ENCODE data around the gene PTDSS2.

PTDSS2 gene

DNA sequence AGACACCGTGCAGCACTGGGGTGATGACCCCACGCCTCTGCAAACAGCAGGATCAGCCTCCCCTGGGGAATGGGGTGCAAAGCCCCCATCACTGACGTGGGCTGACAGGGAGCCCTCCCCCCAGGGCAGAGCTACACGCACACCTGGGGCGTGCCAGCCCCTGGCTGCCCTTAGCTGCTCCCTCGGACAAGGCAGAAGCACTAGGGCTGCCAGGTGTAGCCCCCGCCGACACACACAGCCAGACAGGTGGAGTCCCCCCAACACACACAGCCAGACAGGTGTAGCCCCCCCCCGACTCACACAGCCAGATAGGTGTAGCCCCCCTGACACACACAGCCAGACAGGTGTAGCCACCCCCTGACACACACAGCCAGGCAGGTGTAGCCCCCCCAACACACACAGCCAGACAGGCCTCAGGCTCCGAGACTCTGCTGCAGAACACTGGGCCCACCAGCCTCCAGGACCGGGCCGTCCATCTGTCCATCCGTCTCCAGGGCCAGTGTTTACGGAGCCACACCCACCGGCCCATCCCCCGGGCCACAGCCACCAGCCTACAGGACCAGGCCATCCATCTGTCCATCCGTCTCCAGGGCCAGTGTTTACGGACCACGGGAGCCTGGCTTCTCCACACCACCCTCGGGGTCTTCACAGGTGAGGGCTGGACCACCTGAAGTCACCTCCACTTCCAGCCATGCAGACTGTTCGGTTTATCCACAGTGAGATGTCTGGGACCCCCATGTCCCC lies 11.8 kb upstream of the PTDSS2 start:
- H3K4me1 ChIP-seq (ENCODE audit: control insufficient read depth, insufficient read depth, low read length): no peaks in the 10 kb centered on the region
- no peaks in the 10 kb centered on the region for H3K27me3 ChIP-seq (ENCODE audit: control insufficient read depth, insufficient read depth, low read length)
- H3K36me3 ChIP-seq (ENCODE audit: control insufficient read depth, insufficient read depth, low read length): no peaks in the 10 kb centered on the region
- no peak overlapping the region for H3K9ac ChIP-seq (ENCODE audit: low read depth, low read length)
- no peaks in the 10 kb centered on the region for H3K9me3 ChIP-seq (ENCODE audit: control insufficient read depth, insufficient read depth, low read length)
- H3K4me3 ChIP-seq (ENCODE audit: low read depth, low read length): no peak overlapping the region

DNA sequence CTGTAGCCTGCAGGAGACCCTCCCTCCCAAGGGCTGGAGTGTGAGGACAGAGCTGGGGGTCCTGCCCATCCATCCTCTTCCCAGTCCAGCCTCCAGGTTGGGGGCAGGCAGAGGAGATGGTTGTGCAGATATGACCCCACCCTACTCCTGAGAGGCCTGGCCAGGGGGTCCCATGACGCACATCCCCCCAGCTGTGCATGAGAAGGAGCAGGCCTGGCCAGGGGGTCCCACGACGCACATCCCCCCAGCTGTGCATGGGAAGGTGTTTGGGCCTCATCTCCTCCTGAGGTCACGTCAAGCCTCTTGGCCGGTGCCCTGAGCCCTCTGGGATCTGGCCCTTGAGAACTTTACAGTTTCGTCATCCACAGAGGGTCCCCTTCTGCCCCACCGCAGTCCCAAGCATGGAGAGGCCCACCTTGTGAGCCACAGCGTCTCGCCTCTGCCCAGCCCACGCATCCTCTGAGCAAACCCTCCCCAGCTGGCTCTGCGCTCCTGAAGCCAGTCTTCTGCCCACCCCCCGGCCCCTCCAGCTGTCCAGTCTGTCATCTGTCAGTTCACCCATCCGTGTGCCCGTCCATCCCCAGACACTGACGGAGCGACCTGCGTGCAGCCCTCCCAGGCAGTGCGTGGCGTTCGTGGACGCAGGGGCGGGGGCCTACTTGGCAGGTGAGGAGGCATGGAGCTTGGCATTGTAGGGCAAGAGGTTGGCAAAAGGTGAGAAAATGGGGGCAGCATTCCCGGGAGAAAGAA lies 10.6 kb upstream of the PTDSS2 start:
- Histone ChIP-seq H3K4me1 (ENCODE audit: control insufficient read depth, insufficient read depth, low read length) (no peaks in the 10 kb centered on the region), H3K4me3 (ENCODE audit: low read depth, low read length) (no peak overlapping the region), H3K36me3 (ENCODE audit: control insufficient read depth, insufficient read depth, low read length) (no peaks in the 10 kb centered on the region), H3K9ac (ENCODE audit: low read depth, low read length) (no peak overlapping the region), H3K27me3 (ENCODE audit: control insufficient read depth, insufficient read depth, low read length) (no peaks in the 10 kb centered on the region), H3K9me3 (ENCODE audit: control insufficient read depth, insufficient read depth, low read length) (no peaks in the 10 kb centered on the region)

DNA sequence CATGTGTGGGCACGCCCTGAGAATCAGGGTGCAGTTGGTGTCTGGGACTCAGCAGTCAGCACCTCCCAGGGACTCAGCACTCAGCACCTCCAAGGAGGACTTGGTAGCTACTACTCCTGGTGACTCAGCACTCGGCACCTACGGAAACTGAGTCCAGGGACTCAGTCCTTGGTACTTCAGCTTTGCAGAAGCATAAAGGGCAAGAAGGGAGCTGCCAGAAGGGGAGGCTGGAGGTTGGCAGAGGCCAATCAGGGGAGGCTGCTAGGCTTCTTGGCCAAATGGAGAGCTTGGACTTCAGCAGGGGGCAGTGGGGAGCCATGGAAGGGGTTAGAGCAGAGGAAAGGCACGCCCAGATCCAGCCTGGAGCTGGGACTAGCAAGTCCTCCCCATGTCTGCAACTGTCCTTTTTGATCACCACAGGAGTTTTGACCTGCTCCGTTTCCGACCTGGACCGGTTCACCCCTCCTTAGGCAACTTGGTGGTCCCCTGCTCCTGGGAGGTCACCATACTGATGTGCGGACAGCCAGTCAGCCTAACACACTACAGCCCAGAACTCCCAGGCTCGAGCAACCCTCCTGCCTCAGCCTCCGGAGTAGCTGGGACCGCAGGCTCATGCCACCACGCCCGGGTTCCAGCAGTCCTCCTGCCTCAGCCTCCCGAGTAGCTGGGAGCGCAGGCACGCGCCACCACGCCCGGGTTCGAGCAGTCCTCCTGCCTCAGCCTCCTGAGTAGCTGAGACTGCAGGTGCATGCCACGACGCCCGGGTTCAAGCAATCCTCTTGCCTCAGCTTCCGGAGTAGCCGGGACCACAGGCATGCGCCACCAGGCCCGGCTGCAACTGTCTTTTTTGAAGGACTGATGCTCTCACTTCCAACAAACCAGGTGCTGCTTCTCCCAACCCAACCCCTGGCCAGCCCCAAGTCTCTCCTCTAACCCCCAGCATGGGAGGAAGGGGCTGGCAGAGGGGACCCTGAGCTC lies 9.7 kb upstream of the PTDSS2 start:
- no peaks in the 10 kb centered on the region for H3K4me1 ChIP-seq (ENCODE audit: control insufficient read depth, insufficient read depth, low read length)
- no peaks in the 10 kb centered on the region for H3K9me3 ChIP-seq (ENCODE audit: control insufficient read depth, insufficient read depth, low read length)
- no peaks in the 10 kb centered on the region for H3K36me3 ChIP-seq (ENCODE audit: control insufficient read depth, insufficient read depth, low read length)
- H3K9ac ChIP-seq (ENCODE audit: low read depth, low read length): no peak overlapping the region
- H3K27me3 ChIP-seq (ENCODE audit: control insufficient read depth, insufficient read depth, low read length): no peaks in the 10 kb centered on the region
- no peak overlapping the region for H3K4me3 ChIP-seq (ENCODE audit: low read depth, low read length)

DNA sequence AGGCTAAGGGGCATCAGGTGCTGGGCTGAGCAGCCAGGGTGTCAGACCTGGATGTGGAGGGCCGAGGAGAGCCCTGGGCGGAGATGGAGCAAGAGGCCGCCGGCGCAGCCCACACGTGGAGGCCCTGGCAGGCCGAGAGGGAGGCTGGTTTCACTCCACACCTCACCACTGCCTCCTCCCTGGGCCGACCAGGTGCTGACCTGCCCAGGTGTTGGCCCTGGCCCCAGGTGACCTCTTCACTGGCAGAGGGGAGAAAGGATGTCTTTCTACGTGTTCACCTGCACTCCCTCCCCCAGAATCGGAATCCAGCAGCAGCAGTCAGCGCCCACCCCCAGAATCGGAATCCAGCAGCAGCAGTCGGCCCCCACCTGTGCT lies 9.0 kb upstream of the PTDSS2 start:
- no peaks in the 10 kb centered on the region for H3K27me3 ChIP-seq (ENCODE audit: control insufficient read depth, insufficient read depth, low read length)
- H3K4me1 ChIP-seq (ENCODE audit: control insufficient read depth, insufficient read depth, low read length): no peaks in the 10 kb centered on the region
- H3K4me3 ChIP-seq (ENCODE audit: low read depth, low read length): peak overlapping the region; percentile 30

DNA sequence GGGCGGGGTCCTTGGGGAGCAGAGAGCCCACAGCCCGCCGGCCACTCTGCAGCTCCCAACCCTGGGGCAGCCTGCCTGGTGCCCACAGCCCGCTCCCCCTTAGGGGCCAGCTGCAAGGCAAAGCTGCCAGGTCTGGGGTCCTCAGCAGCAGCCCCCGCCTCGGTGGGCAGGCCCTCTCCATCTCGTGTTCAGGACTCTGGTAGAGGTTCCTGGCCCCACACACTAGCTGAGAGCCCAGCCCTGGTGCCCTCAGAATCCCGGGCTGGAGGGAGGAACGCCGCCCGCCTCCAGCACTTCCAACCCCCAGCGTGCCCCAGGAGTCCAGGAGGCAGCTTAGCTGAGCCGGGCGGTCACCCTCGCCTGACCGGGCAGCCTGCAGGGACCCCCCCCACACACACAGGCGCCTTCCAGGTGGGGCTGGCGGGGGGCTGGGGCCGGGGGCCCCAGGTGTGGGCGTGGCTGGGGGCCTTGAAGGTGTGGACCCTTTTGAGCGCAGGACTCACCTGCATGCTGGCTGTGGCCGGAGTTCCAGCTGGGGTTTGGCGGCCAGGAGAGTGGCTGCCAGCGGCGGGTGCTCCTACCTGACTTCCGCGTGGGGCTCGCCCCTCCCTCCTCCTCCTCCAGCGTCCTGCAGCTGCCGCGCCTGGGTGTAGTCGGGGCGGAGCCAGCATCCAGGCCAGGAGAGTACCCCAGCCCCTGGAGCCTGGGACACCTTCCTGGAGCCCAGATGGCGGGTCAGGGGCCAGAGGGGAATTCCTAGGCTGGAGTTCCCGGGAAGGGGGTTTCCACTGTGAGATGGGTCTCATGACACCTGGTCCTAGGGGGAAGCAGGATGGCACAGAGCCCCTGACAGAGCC lies 8.4 kb upstream of the PTDSS2 start, which contains the start of gene ANO9:
Gene ANO9, minus strand, starts transcription at position 594 of the 857 bp plus-strand sequence. Its CDS starts 85 bp downstream, at position 509.
- no peaks in the 10 kb centered on the region for H3K9me3 ChIP-seq (ENCODE audit: control insufficient read depth, insufficient read depth, low read length)
- H3K9ac ChIP-seq (ENCODE audit: low read depth, low read length): peak within 1 kb of the TSS; percentile 54
- H3K36me3 ChIP-seq (ENCODE audit: control insufficient read depth, insufficient read depth, low read length): no peaks in the 10 kb centered on the region
- H3K4me1 ChIP-seq (ENCODE audit: control insufficient read depth, insufficient read depth, low read length): no peaks in the 10 kb centered on the region
- peak within 1 kb of the TSS; percentile 30 for H3K4me3 ChIP-seq (ENCODE audit: low read depth, low read length)
- no peaks in the 10 kb centered on the region for H3K27me3 ChIP-seq (ENCODE audit: control insufficient read depth, insufficient read depth, low read length)

More for the DNA sequence above, 9.0 kb upstream of the PTDSS2 start:
- Histone ChIP-seq H3K9me3 (ENCODE audit: control insufficient read depth, insufficient read depth, low read length) (no peaks in the 10 kb centered on the region), H3K36me3 (ENCODE audit: control insufficient read depth, insufficient read depth, low read length) (no peaks in the 10 kb centered on the region), H3K9ac (ENCODE audit: low read depth, low read length) (no peak overlapping the region)

DNA sequence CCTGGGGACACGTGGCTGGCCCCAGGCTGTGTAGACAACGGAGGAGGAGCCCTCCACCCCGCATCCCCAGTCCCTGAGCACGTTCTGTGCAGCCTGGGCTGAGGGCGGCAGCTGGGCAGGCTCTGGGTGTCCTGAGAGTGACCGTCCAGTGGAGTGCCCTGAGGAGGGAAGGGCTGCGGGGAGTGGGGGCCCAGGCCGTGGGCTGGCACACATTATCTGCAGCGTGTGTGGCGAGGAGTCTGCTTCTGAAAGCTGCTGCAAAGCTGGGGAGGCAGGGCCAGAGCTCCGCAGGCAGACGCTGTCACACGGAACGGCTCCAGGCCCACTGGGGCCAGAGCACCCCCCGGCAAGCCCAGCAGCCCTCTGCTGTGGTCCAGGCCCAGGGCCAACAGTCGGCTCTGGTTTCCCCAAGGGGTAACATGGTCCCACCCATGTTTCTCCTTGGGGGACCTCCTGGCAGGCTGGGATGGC lies 7.4 kb upstream of the PTDSS2 start:
- Histone ChIP-seq H3K9ac (ENCODE audit: low read depth, low read length) (no peak overlapping the region), H3K4me1 (ENCODE audit: control insufficient read depth, insufficient read depth, low read length) (no peaks in the 10 kb centered on the region), H3K36me3 (ENCODE audit: control insufficient read depth, insufficient read depth, low read length) (no peaks in the 10 kb centered on the region), H3K27me3 (ENCODE audit: control insufficient read depth, insufficient read depth, low read length) (no peaks in the 10 kb centered on the region), H3K9me3 (ENCODE audit: control insufficient read depth, insufficient read depth, low read length) (no peaks in the 10 kb centered on the region), H3K4me3 (ENCODE audit: low read depth, low read length) (no peak overlapping the region)

GRCh38 chr11:443542-444199 lies 6.4 kb upstream of the PTDSS2 start:
- Histone ChIP-seq H3K9me3 (ENCODE audit: control insufficient read depth, insufficient read depth, low read length) (no peaks in the 10 kb centered on the region), H3K36me3 (ENCODE audit: control insufficient read depth, insufficient read depth, low read length) (no peaks in the 10 kb centered on the region), H3K27me3 (ENCODE audit: control insufficient read depth, insufficient read depth, low read length) (no peaks in the 10 kb centered on the region), H3K4me1 (ENCODE audit: control insufficient read depth, insufficient read depth, low read length) (no peaks in the 10 kb centered on the region), H3K9ac (ENCODE audit: low read depth, low read length) (no peak overlapping the region), H3K4me3 (ENCODE audit: low read depth, low read length) (no peak overlapping the region)

DNA sequence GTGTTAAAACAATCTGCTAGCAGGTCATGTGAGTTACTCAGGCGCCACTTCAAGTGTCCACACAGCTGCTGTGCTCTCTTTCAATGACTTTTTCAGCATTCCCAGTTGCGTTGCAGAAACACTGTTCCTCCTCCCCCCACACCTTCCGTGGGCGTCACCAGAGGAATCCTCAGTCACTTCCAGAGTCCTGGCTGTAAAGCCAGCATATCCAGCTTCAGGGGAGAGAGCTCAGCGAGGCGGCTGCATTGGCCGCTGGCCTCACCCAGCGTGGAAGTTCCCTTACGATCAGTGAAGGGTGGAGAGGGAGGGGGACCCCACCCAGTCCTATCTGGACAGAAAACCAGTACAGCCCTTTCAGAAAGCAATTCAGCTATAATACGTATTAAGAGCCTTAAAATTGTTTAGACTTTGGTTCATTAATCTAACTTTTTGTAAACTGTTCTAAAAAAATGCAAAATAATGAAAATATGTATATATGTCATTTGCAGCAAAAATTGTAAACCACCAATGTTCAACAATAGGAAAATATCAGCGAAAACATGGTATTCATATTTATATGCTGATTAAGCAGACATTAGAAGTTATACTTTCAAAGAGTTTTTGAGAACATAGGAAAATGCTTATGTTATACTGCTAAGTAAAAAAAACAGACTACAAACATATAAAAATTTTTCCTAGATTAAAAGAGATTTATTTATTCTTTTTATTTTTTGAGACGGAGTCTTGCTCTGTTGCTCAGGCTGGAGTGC lies 5.5 kb upstream of the PTDSS2 start:
- Histone ChIP-seq H3K27me3 (ENCODE audit: control insufficient read depth, insufficient read depth, low read length) (no peaks in the 10 kb centered on the region), H3K9me3 (ENCODE audit: control insufficient read depth, insufficient read depth, low read length) (no peaks in the 10 kb centered on the region), H3K36me3 (ENCODE audit: control insufficient read depth, insufficient read depth, low read length) (no peaks in the 10 kb centered on the region), H3K4me1 (ENCODE audit: control insufficient read depth, insufficient read depth, low read length) (no peaks in the 10 kb centered on the region), H3K4me3 (ENCODE audit: low read depth, low read length) (no peak overlapping the region), H3K9ac (ENCODE audit: low read depth, low read length) (no peak overlapping the region)

GRCh38 chr11:445765-446588 lies 4.1 kb upstream of the PTDSS2 start:
- no peak overlapping the region for H3K4me3 ChIP-seq (ENCODE audit: low read depth, low read length)
- H3K9ac ChIP-seq (ENCODE audit: low read depth, low read length): no peak overlapping the region
- H3K9me3 ChIP-seq (ENCODE audit: control insufficient read depth, insufficient read depth, low read length): no peaks in the 10 kb centered on the region
- H3K4me1 ChIP-seq (ENCODE audit: control insufficient read depth, insufficient read depth, low read length): no peaks in the 10 kb centered on the region
- H3K27me3 ChIP-seq (ENCODE audit: control insufficient read depth, insufficient read depth, low read length): no peaks in the 10 kb centered on the region
- no peaks in the 10 kb centered on the region for H3K36me3 ChIP-seq (ENCODE audit: control insufficient read depth, insufficient read depth, low read length)

Measured in iPS-15b (cell line).